HG03280 (cell line): Measurements from ENCODE around the gene MAPK8IP2.

Experiments used
- ATAC-seq: cut with Tn5 transposase; IDR thresholded peaks from one replicate; pipeline ENCODE4 v1.9.1; 2021; ENCODE audit warnings: mild to moderate bottlenecking, moderate library complexity; ENCODE audit not compliant: unreplicated experiment

The MAPK8IP2 gene

DNA sequence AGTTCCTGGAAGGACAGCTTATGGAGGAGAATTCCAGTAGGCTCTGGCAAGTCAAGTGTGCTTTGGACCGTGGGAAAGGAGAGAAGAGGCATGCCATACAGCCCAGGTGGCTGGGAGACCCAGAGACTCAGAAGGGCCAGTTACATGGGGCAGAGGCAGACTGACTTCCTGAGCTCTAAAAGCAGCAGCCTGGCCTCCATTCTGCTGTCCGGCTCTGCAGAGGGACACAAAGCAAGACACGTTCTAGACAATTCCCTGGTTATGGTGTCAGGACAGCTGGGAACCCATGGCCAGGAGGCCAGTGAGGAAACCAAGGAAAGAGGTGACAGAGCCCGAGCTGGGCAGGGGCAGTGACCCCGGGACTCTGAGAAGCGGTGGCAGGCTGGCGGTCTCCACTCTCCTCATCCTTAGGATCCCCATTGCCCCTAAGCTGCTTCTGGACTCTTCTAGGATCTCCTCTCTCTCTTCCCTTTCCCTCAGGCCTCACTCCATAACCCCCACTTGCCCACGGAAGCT is 25.1 kb upstream of the MAPK8IP2 start:
- no peak for ATAC-seq

GRCh38 chr22:50576070-50576469 is 24.5 kb upstream of the MAPK8IP2 start:
- no peak for ATAC-seq

DNA sequence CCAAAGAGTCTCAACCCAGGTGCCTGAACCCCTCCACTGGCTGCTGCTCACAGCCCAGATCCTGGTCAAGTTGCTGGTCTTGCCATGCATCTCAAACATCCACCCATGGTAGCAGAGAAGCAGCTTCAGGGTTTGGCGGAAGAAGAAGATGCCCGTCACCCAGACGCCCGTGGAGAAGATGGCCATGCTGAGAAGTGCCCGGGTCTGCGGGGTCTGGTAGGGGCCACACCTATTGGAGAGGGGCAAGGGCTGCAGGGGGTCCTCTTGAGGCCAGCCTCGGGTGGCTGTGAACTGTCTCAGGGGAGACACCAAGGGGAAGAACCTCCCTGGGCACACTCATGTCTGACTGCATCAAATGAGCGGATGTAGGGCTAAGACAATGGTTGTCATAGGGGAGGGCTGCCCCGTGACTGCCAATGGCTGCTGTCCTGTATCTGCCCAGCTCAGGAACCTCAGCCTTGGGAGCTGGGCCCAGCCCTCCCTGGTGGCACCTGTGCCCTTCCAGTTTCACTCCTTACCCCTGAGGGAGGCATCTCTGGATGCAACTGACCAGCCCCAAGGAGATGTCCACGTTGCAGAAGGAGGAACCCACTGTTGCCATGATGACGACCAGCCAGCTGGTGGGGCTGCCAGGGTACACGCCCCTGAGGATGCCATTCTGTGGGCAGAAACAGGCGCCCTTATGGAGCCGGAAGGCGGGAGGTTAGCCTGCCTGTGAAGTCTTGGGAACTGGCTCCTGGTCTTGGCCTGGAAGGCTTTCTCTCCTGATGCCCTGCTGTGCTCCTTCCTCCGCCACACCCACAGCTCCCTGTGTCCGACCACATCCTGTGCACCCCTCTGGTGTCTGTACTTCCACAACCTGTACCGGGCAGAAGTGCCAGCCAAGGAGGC is 23.5 kb upstream of the MAPK8IP2 start:
- ATAC-seq: no peak

DNA sequence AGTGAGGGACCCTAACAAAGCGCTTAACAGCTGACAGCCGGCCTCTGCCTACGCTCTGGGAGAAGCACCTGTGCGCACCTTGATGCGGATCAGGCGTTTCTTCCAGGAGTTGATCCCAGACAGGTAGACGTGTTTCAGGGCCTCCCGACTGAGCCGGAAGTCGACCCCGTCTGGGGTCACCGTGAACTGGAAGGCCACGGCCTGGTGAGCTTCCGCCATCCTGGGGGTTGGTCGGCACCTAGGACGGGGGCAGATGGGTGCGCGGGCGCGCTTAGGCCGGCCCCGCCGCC is 23.0 kb upstream of the MAPK8IP2 start:
- no peak for ATAC-seq

- ATAC-seq: no peak
These were observed 22.4 kb upstream of the MAPK8IP2 start, which contains the start of gene CPT1B for GRCh38 chr22:50577987-50578775. TSS of gene CPT1B (minus strand) at chr22:50578427. CDS start at chr22:50577915, 512 bp downstream.

- no peak for ATAC-seq
These were observed 21.8 kb upstream of the MAPK8IP2 start for GRCh38 chr22:50578776-50579310.

- no peak for ATAC-seq
These were observed 20.8 kb upstream of the MAPK8IP2 start for GRCh38 chr22:50579752-50580151.

GRCh38 chr22:50581031-50581949 is 19.3 kb upstream of the MAPK8IP2 start:
- no peak for ATAC-seq

- ATAC-seq: no peak
These were observed 18.6 kb upstream of the MAPK8IP2 start for GRCh38 chr22:50581950-50582492.

DNA sequence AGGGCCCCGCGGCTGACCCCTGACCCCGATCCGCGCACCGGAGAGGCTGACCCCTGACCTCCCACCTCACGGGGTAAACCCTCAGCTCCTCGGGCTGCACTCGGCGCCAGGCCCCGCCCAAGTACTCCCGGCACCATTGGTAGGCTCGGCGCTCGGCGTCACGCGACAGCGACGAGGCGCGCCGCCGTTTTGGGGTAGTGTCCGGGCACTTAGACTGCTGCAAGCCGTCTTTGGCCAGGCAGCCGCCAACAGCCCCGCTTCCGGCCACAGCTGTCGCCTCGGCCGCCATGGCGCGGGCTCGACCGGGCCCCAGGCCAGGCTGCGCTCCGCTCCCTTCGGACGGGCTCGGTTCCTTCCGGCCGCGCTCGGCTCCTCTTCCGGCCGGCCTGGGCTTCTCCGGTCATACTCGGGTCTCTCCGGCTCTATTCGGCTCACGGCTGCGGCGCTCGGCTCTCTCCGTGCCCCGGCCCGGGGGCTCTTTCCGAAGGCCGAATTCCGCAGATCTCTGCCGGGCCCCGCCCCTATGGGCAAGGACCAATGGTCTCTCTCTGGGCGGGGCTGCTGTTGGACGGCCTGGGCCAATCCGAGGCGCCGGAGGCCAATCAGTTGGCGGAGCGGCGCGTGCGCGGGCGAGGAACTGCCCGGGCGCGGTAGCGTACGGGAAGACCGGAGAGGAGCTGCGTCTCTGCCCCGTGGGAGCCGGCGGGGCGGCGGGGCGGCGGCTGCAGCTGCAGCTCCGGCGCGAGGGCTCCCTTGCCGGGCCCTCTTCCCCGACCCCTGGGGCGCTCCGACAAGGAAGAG is 17.9 kb upstream of the MAPK8IP2 start, which contains the start of gene CHKB:
CHKB (minus strand) TSS at position 357 of the 801 bp plus-strand sequence; CDS start at position 289, 68 bp downstream.
- peak; percentile 90 for ATAC-seq

DNA sequence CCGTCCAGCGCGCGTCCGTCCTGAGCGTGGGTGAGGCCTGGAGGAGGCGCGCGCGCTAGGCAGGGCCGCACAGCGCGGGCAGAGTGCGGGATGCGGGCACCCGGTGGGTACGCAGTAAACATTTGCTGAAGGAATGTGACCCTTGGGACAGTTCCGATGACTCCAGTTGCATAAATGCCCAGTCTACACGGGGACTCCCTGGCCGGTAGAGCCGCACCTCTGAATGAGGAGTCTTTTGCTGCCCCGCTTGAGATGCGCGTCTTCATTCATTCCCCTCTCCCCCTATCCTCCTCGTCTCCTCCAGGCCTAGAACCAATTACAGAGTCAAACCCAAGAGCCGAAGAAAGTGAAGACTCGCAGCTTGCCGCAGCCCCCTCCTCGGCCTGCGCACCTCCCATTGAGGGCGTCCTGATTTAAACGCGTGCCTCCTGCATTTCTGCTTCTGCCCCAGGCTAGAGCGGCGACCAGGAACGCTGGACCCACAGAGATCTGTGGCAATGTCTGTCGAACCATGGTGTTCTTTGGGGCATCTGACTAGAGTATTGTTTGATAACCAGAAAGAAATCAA is 17.2 kb upstream of the MAPK8IP2 start:
- ATAC-seq: peak; percentile 19

GRCh38 chr22:50584106-50585096 is 16.2 kb upstream of the MAPK8IP2 start:
- ATAC-seq: no peak

DNA sequence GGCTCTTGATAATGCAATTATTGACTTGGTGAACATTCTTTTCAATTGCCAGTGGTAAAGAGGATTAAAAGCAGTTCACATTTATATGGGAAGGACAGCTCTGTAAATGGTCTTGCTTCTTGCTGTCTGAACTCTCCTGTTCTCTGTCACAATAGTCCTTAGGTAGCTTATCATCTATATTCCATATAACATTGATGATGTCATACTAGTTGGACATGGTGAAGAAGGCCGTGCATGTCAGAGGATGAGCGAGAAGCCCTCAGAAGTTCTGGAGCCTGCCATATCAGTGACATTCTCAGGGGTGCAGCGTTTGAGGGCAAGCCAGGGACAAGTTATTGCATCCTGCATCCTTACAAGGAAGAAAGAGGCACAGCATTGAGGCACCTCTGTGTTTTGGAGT is 15.4 kb upstream of the MAPK8IP2 start:
- ATAC-seq: no peak

DNA sequence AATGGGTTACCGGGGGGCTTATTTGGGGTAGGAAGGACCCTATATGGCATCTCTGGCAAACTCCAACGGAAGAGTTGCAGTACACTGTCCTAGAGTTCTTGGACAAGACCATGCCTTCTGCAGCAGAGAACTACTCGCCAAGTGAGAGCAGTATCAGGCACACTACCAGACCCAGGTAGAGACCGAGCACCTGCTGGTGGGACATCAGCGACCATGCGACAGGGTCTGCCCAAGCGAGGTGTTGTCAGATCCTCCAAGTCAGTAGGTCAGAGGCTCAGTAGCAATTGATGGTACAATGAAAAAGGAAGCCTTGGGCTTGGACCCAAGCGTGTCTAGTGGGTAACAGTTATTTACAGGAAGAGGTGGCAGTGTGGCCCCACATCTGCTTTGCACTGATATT is 14.8 kb upstream of the MAPK8IP2 start:
- ATAC-seq: no peak

DNA sequence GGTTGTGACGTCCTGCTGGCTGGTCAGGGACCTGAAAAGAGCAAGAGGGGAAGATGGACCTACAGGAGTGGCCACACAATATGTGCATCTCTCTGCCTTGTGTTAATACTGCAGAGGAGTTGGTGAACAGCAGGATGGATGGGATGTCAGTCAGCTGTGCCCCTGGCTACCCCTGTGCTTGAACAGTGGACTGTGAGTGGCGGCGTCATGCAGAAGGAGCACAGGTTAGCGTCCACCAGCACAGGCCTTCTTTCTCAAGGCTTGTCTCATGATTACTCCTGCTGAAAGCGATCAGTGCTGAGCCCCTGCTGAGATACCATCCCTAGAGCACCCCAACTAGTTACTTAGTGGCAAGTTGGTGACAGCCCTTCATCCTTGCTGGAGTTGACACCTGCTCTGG is 14.2 kb upstream of the MAPK8IP2 start:
- ATAC-seq: no peak

DNA sequence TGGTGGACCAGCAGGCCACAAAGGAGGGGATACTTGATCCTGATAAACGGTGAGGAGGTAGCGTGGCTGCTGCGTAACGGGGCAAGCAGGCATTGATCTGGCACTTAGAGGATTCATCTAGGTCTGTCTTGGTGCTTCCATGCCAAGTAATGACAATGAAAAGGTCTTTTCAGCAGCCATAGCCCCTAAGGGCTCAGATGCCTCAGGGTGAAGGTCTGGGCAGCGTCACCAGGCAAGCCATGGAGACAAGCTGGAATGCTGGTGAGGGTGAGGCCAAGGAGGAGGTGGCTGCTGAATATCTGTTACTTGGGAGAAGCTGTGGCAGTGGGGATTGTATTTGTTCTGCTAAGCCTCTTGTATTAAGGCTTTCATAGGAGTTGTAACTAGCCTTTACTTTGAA is 13.2 kb upstream of the MAPK8IP2 start:
- no peak for ATAC-seq

GRCh38 chr22:50595189-50595588 is 5.4 kb upstream of the MAPK8IP2 start:
- ATAC-seq: no peak

- no peak for ATAC-seq
These were observed 3.5 kb upstream of the MAPK8IP2 start for GRCh38 chr22:50597097-50597496.
